HG02943 (cell line): ENCODE results near the gene UGT1A5.

Experiments used
- ATAC-seq: cut with Tn5 transposase; IDR thresholded peaks from one replicate; pipeline ENCODE4 v1.9.1; 2021; ENCODE audit warnings: mild to moderate bottlenecking, low read depth, moderate library complexity; ENCODE audit not compliant: unreplicated experiment

The UGT1A5 gene

DNA sequence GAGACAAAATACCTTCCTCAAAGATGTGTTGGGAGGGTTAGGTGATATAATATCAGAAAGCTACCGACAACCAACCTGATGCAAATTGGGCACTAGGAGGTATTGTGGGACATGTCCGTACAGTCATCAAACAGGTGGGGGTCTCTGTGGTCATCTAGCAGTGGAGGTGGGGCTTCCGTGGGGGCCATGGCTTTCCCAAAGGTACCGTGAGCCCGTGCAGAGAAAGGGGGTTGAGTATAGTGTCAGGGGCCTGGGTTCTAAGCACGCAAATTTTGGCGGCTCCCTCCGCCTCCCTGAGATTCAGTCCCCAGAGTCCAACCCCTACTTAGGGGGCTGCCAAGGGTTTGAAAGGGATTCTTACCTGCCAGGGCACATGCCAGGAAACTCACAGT is 109.0 kb downstream of the UGT1A5 start:
- no peak for ATAC-seq

DNA sequence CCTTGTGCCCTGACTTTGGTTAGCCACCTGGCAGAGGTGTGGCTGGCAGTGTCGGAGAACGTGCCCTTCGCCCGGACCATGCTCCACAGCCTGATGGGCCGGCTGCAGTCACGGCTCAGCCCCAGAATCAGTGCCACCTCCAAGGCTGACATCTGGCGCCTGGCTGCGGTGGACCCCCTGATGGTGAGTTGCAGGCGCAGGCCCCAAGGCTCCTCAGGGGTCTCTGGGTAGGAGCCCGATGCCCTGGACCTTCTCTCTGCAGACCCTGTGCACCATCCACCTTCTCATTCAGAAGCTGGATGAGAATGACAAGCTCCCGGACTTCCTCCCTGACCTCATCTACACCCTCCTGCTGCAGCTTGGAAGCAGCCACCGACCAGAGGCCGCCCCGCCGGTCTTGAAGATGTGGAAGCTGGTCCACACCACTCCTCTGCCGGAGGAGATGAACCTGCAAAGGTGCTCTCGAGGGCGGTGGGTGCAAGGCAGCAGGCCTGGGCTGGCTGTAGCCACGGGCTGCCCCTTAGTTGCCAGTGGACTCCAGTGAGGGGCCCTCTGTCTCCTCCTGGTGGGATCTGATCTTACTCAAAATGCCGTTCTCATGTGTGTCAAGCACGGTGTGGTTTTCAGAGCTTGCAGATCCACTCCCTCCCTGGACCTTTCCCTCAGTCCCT is 109.5 kb downstream of the UGT1A5 start:
- ATAC-seq: no peak
